Liver (tissue), 9 donors: ENCODE measurements around the gene CDKN1B. TPM values are rescaled to one million over a fixed set of nuclear protein-coding genes. Genes with fewer than 3 reads are reported as not detected.

ENCODE experiments used
- DNase-seq: peaks from one replicate; pipeline ENCODE4 v3.0.0-alpha.2; 2017; ENCODE audit warnings: low spot score
- H3K27ac ChIP-seq, 2 donors: one replicate each; pipeline ENCODE4 v1.7.0; 2013; ENCODE audit warnings: inconsistent platforms in 2 of 2, low read length in 2 of 2, control low read depth in 1 of 2, low read depth in 1 of 2, mild to moderate bottlenecking in 1 of 2
- H3K27me3 ChIP-seq, 4 donors: one replicate each; pipeline versions ENCODE4 v1.6.1 to v1.7.0; 2013; ENCODE audit warnings: low read length in 3 of 4, inconsistent platforms in 1 of 4, mild to moderate bottlenecking in 1 of 4, moderate library complexity in 1 of 4; ENCODE audit not compliant: control insufficient read depth in 4 of 4, insufficient read depth in 4 of 4
- H3K36me3 ChIP-seq, 4 donors: one replicate each; pipeline versions ENCODE4 v1.6.1 to v1.7.0; 2013; ENCODE audit warnings: low read length in 3 of 4, mild to moderate bottlenecking in 3 of 4, low read depth in 1 of 4, moderate library complexity in 1 of 4; ENCODE audit not compliant: control insufficient read depth in 4 of 4, insufficient read depth in 3 of 4
- H3K4me1 ChIP-seq, 4 donors: one replicate each; pipeline versions ENCODE4 v1.6.1 to v1.7.0; 2013; ENCODE audit warnings: low read length in 3 of 4, mild to moderate bottlenecking in 3 of 4, moderate library complexity in 1 of 4; ENCODE audit not compliant: control insufficient read depth in 4 of 4, insufficient read depth in 4 of 4
- H3K4me3 ChIP-seq, 3 donors: one replicate each; pipeline versions ENCODE4 v1.6.1 to v1.7.0; 2013; ENCODE audit warnings: low read length in 3 of 3, control low read depth in 1 of 3, low read depth in 1 of 3, mild to moderate bottlenecking in 1 of 3
- H3K9ac ChIP-seq, 2 donors: one replicate each; pipeline ENCODE4 v1.7.0; 2013; ENCODE audit warnings: low read length in 2 of 2, mild to moderate bottlenecking in 2 of 2, moderate library complexity in 2 of 2, control low read depth in 1 of 2, low read depth in 1 of 2
- H3K9me3 ChIP-seq, 4 donors: one replicate each; pipeline versions ENCODE4 v1.6.1 to v1.7.0; 2013; ENCODE audit warnings: low read length in 3 of 4; ENCODE audit not compliant: control insufficient read depth in 4 of 4
- EGR1 ChIP-seq, 2 donors: IDR thresholded peaks; 2 replicates each; pipeline ENCODE4 v1.6.1; 2016 to 2018; ENCODE audit warnings: antibody characterized with exemption in 2 of 2, low read depth in 2 of 2
- FOXA1 ChIP-seq: IDR thresholded peaks from 2 replicates; pipeline ENCODE4 v1.6.1; 2016; ENCODE audit warnings: antibody characterized with exemption
- FOXA2 ChIP-seq: IDR thresholded peaks from 2 replicates; pipeline ENCODE4 v1.6.1; 2016; ENCODE audit warnings: antibody characterized with exemption
- GABPA ChIP-seq, 2 donors: IDR thresholded peaks in 1 of 2; conservative IDR thresholded peaks in 1 of 2; 2 replicates each; pipeline ENCODE4 v1.6.1; 2016; ENCODE audit warnings: antibody characterized with exemption in 2 of 2, mild to moderate bottlenecking in 1 of 2, moderate library complexity in 1 of 2
- HNF4G ChIP-seq: IDR thresholded peaks from 2 replicates; pipeline ENCODE4 v1.6.1; 2016; ENCODE audit warnings: antibody characterized with exemption
- JUND ChIP-seq, 2 donors: IDR thresholded peaks; 2 replicates each; pipeline ENCODE4 v1.6.1; 2016; ENCODE audit warnings: antibody characterized with exemption in 2 of 2
- MAX ChIP-seq: IDR thresholded peaks from 2 replicates; pipeline ENCODE4 v1.6.1; 2016; ENCODE audit warnings: antibody characterized with exemption
- NR2F2 ChIP-seq: IDR thresholded peaks from 2 replicates; pipeline ENCODE4 v1.6.1; 2016; ENCODE audit warnings: antibody characterized with exemption
- RAD21 ChIP-seq, 2 donors: IDR thresholded peaks; 2 replicates each; pipeline ENCODE4 v1.6.1; 2016; ENCODE audit warnings: antibody characterized with exemption in 2 of 2, mild to moderate bottlenecking in 2 of 2
- REST ChIP-seq: IDR thresholded peaks from 2 replicates; pipeline ENCODE4 v1.6.1; 2016; ENCODE audit warnings: antibody characterized with exemption, mild to moderate bottlenecking
- RXRA ChIP-seq, 2 donors: IDR thresholded peaks; 2 replicates each; pipeline ENCODE4 v1.6.1; 2017 to 2018; ENCODE audit warnings: antibody characterized with exemption in 2 of 2, mild to moderate bottlenecking in 1 of 2
- SP1 ChIP-seq: IDR thresholded peaks from 2 replicates; pipeline ENCODE4 v1.6.1; 2018; ENCODE audit warnings: antibody characterized with exemption, mild to moderate bottlenecking
- TAF1 ChIP-seq: conservative IDR thresholded peaks from 2 replicates; pipeline ENCODE4 v1.6.1; 2016; ENCODE audit warnings: antibody characterized with exemption, mild to moderate bottlenecking
- YY1 ChIP-seq: IDR thresholded peaks from 2 replicates; pipeline ENCODE4 v1.6.1; 2016; ENCODE audit warnings: antibody characterized with exemption, mild to moderate bottlenecking
- WGBS: extraction: QIAGEN DNeasy Blood & Tissue Kit; methylation state at CpG from one replicate; pipeline ENCODE4 v1.1.7; 2013; 5-methylcytosine and 5-hydroxymethylcytosine counted together
- polyA plus RNA-seq, 2 donors: library from polyadenylated mRNA; stranded (reverse) in 1 of 2; unstranded in 1 of 2; fragments of 200-250 nt in 1 of 2; fragments of >200 nt in 1 of 2; fragmentation: Nextera tagmentation in 1 of 2; extraction: Ambion mirVana in 1 of 2; gene quantifications; one replicate each; pipeline versions ENCODE4 v1.2.1 to v1.2.3, GENCODE V29; 2013 to 2015
- total RNA-seq, 2 donors: library from RNA; depleted of rRNA; stranded (reverse); fragments of >200 nt; gene quantifications; one replicate each; pipeline ENCODE4 v1.2.3, GENCODE V29; 2014
- TF ChIP-seq, protein P1 (sequence below): fragments of 150-350 bp; IDR thresholded peaks from 2 replicates; pipeline ENCODE4 v1.5.1; 2017; ENCODE audit warnings: improper control_type of control experiment, low read depth, low read length; ENCODE audit not compliant: missing input control
- TF ChIP-seq, protein P2 (sequence below): IDR thresholded peaks from 2 replicates; pipeline ENCODE4 v1.6.1; 2016; ENCODE audit warnings: antibody characterized with exemption
- donor health status: healthy.
- donor health status: healthy.
- donor health status: healthy.
- donor health status: healthy.
- donor health status: healthy.

CDKN1B gene
- total and polyA plus RNA-seq, 4 donors: 7.8 to 67.5 (median 22.5) TPM

DNA sequence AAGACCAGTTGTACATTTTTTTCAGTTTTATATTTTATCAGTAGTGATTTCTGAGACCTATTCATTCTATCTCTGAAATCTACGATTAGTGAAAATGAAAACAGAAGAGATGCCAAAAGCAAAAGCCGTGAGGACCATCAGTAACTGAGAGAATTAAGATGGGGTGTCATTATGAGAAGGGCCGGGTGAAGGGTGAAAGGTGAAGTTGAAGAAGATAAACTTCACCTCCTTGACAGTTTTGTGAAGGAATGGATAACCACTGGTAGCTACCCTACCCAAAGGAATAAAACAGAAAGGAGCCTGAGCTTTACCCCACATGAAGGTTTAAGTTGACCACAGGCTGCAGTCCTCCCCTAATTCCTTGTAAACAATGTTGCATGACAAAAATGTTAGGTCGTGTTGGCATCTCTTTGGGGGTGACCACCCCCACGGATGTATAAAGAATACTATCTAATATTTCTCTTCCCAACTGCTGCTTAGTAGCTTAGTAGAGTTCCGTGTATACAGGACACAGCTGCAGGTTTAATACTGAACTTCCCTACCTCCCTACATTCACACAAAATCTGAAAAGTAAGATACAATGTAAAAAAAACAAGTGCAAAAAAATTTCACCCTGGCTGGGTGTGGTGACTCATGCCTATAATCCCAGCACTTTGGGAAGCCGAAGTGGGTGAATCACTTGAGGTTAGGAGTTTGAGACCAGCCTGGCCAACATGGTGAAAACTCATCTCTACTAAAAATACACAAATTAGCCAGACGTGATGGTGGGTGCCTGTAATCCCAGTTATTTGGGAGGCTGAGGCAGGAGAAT is 45.1 kb upstream of the CDKN1B start:
- Histone ChIP-seq H3K27me3 (no peaks in the 10 kb centered on the region), H3K9ac (no peak overlapping the region), H3K9me3 (no peaks in the 10 kb centered on the region), H3K4me3 (no peak overlapping the region), H3K36me3 (no peaks in the 10 kb centered on the region), H3K27ac (no peak overlapping the region), H3K4me1 (no peaks in the 10 kb centered on the region)
- TF ChIP-seq GABPA (IDR thresholded peaks at IDR 0.05 in 1 of 2, conservative IDR thresholded peaks at IDR 0.05 in 1 of 2) (no peak), REST (no peak), YY1 (no peak), NR2F2 (no peak), RXRA (IDR thresholded peaks at IDR 0.05) (no peak), MAX (no peak), HNF4G (no peak), FOXA2 (no peak), JUND (IDR thresholded peaks at IDR 0.05) (no peak), FOXA1 (no peak), TAF1 (no peak), RAD21 (IDR thresholded peaks at IDR 0.05) (no peak)
- TF ChIP-seq, protein P1, sequence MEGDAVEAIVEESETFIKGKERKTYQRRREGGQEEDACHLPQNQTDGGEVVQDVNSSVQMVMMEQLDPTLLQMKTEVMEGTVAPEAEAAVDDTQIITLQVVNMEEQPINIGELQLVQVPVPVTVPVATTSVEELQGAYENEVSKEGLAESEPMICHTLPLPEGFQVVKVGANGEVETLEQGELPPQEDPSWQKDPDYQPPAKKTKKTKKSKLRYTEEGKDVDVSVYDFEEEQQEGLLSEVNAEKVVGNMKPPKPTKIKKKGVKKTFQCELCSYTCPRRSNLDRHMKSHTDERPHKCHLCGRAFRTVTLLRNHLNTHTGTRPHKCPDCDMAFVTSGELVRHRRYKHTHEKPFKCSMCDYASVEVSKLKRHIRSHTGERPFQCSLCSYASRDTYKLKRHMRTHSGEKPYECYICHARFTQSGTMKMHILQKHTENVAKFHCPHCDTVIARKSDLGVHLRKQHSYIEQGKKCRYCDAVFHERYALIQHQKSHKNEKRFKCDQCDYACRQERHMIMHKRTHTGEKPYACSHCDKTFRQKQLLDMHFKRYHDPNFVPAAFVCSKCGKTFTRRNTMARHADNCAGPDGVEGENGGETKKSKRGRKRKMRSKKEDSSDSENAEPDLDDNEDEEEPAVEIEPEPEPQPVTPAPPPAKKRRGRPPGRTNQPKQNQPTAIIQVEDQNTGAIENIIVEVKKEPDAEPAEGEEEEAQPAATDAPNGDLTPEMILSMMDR: no peak
- TF ChIP-seq, protein P2, sequence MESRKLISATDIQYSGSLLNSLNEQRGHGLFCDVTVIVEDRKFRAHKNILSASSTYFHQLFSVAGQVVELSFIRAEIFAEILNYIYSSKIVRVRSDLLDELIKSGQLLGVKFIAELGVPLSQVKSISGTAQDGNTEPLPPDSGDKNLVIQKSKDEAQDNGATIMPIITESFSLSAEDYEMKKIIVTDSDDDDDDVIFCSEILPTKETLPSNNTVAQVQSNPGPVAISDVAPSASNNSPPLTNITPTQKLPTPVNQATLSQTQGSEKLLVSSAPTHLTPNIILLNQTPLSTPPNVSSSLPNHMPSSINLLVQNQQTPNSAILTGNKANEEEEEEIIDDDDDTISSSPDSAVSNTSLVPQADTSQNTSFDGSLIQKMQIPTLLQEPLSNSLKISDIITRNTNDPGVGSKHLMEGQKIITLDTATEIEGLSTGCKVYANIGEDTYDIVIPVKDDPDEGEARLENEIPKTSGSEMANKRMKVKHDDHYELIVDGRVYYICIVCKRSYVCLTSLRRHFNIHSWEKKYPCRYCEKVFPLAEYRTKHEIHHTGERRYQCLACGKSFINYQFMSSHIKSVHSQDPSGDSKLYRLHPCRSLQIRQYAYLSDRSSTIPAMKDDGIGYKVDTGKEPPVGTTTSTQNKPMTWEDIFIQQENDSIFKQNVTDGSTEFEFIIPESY: no peak
- 82% methylated on average over 8 of the region's 8 CpGs for WGBS
- DNase-seq: no peak

GRCh38 chr12:12673296-12673695 is 43.9 kb upstream of the CDKN1B start:
- H3K9ac ChIP-seq: no peak overlapping the region
- H3K4me3 ChIP-seq: no peak overlapping the region
- no peaks in the 10 kb centered on the region for H3K4me1 ChIP-seq
- no peaks in the 10 kb centered on the region for H3K36me3 ChIP-seq
- DNase-seq: no peak
- WGBS: 88% methylated on average over 3 of the region's 3 CpGs
- H3K27me3 ChIP-seq: no peaks in the 10 kb centered on the region
- no peak overlapping the region for H3K27ac ChIP-seq
- H3K9me3 ChIP-seq: no peaks in the 10 kb centered on the region
- TF ChIP-seq EGR1 (IDR thresholded peaks at IDR 0.05; ENCODE audit: low read depth in 2 of 2) (no peak), FOXA1 (no peak), GABPA (IDR thresholded peaks at IDR 0.05 in 1 of 2, conservative IDR thresholded peaks at IDR 0.05 in 1 of 2) (no peak), NR2F2 (no peak), SP1 (no peak), FOXA2 (no peak), RXRA (IDR thresholded peaks at IDR 0.05) (no peak), RAD21 (IDR thresholded peaks at IDR 0.05) (no peak), REST (no peak), YY1 (no peak), MAX (no peak)
- TF ChIP-seq, protein P2: no peak
